ENCODE results near the gene ST6GALNAC5. TPM values are rescaled to one million over a fixed set of nuclear protein-coding genes. Genes with fewer than 3 reads are reported as not detected.

The ST6GALNAC5 gene
- total RNA-seq, 1 experiment from 2014 or later: not detected

GRCh38 chr1:77024500-77024899 is 157.2 kb downstream of the ST6GALNAC5 start:
- H3K27me3 ChIP-seq (ENCODE audit: control insufficient read depth, insufficient read depth, low read length): peaks cover 2% of the 10 kb centered on the region; the same call in 1 of the 2 replicates

DNA sequence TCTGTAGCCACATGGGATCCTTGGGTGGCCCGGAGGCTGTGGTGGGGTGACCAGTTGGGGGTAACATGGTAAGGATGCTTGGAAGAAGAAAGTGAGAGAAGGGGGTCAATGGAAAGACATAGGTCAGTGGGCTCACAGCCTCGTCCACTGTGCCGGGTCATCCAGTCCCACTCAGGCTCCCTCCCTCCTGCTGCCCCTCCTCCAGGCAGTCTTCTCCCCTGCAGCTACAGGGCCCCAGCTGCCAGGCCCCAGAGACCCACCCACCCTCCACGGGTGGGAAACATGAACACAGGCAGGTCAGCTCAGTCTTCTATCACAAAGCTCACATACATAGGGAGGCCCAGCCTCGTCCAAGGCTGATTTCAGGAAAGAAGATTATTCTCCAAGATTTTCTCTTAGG is 158.3 kb downstream of the ST6GALNAC5 start:
- Histone ChIP-seq H3K9me3 (ENCODE audit: control insufficient read depth, insufficient read depth, low read depth, low read length) (no peaks in the 10 kb centered on the region), H3K27ac (ENCODE audit: low read length) (no peak overlapping the region), H3K4me1 (ENCODE audit: control insufficient read depth, insufficient read depth, low read length) (no peaks in the 10 kb centered on the region), H3K36me3 (ENCODE audit: control insufficient read depth, insufficient read depth, low read length) (no peaks in the 10 kb centered on the region), H3K4me3 (ENCODE audit: low read depth in 2 of 2, low read length in 2 of 2) (no peak overlapping the region), H3K27me3 (ENCODE audit: control insufficient read depth, insufficient read depth, low read length) (peaks cover 2% of the 10 kb centered on the region; the same call in 1 of the 2 replicates)
- intact Hi-C loops (cut with micrococcal nuclease; ENCODE audit: unreplicated experiment): no loop called here
- ChIA-PET CTCF (no interaction called here), POLR2A (no interaction called here)
- ATAC-seq (no peak), DNase-seq (ENCODE audit: low read depth, low spot score) (no peak)
- BruUV-seq (replicated peaks): no TSS peak
- in situ Hi-C loops (cut with HindIII; ENCODE audit: low pct_unique_long_range_greater_than_20kb, low sequenced_read_pairs): no loop called here
- no peak for TF ChIP-seq TCF7L2 (IDR thresholded peaks at IDR 0.05; ENCODE audit: low read depth, low read length)
- no peak for TF ChIP-seq REST (IDR thresholded peaks at IDR 0.05; ENCODE audit: insufficient read depth in 1 of 2, low read depth in 2 of 2, low read length in 1 of 2)
- TF ChIP-seq POLR2AphosphoS5 (IDR thresholded peaks at IDR 0.05; ENCODE audit: low read depth, low read length): no peak
- no peak for TF ChIP-seq CTCF (IDR thresholded peaks at IDR 0.05)
- TF ChIP-seq SIN3A (IDR thresholded peaks at IDR 0.05; ENCODE audit: borderline replicate concordance, insufficient read depth, low read depth, low read length): no peak

More at GRCh38 chr1:77024500-77024899, 157.2 kb downstream of the ST6GALNAC5 start:
- ATAC-seq: no peak
- H3K36me3 ChIP-seq (ENCODE audit: control insufficient read depth, insufficient read depth, low read length): no peaks in the 10 kb centered on the region
- ChIA-PET POLR2A (no interaction called here), CTCF (no interaction called here)
- H3K4me1 ChIP-seq (ENCODE audit: control insufficient read depth, insufficient read depth, low read length): no peaks in the 10 kb centered on the region
- no peaks in the 10 kb centered on the region for H3K9me3 ChIP-seq (ENCODE audit: control insufficient read depth, insufficient read depth, low read depth, low read length)
- in situ Hi-C loops (cut with HindIII; ENCODE audit: low pct_unique_long_range_greater_than_20kb, low sequenced_read_pairs): no loop called here
- TF ChIP-seq REST (IDR thresholded peaks at IDR 0.05; ENCODE audit: insufficient read depth in 1 of 2, low read depth in 2 of 2, low read length in 1 of 2) (no peak), CTCF (IDR thresholded peaks at IDR 0.05) (no peak), SIN3A (IDR thresholded peaks at IDR 0.05; ENCODE audit: borderline replicate concordance, insufficient read depth, low read depth, low read length) (no peak), POLR2AphosphoS5 (IDR thresholded peaks at IDR 0.05; ENCODE audit: low read depth, low read length) (no peak), TCF7L2 (IDR thresholded peaks at IDR 0.05; ENCODE audit: low read depth, low read length) (no peak)
- intact Hi-C loops (cut with micrococcal nuclease; ENCODE audit: unreplicated experiment): no loop called here
- no TSS peak for BruUV-seq (replicated peaks)
- no peak for DNase-seq (ENCODE audit: low read depth, low spot score)
- no peak overlapping the region for H3K27ac ChIP-seq (ENCODE audit: low read length)
- H3K4me3 ChIP-seq (ENCODE audit: low read depth in 2 of 2, low read length in 2 of 2): no peak overlapping the region

All from Panc1 (cell line).